WTC11 (cell line): ENCODE results near the gene NRG3.

Experiments used
- AR ChIP-seq: fragments of 250-450 bp; sonication (Bioruptor Pico); IDR thresholded peaks from 2 replicates; pipeline ENCODE4 v1.9.0; 2021; ENCODE audit warnings: mild to moderate bottlenecking
- CTCF ChIP-seq: fragments of 200-600 bp; IDR thresholded peaks from 2 replicates; pipeline ENCODE4 v1.8.0; 2022; ENCODE audit warnings: antibody characterized with exemption
- SMAD3 ChIP-seq: sonication (generic); formaldehyde crosslinking; IDR thresholded peaks from 2 replicates; pipeline ENCODE4 v1.8.0; 2022; ENCODE audit warnings: missing genetic modification reagents, mild to moderate bottlenecking, borderline replicate concordance
- SP1 ChIP-seq: sonication (generic); formaldehyde crosslinking; conservative IDR thresholded peaks from 2 replicates; pipeline ENCODE4 v1.8.1; 2022; ENCODE audit warnings: missing genetic modification reagents
- ZNF219 ChIP-seq: sonication (generic); formaldehyde crosslinking; IDR thresholded peaks from 2 replicates; pipeline ENCODE4 v1.8.0; 2023; ENCODE audit warnings: missing genetic modification reagents, mild to moderate bottlenecking, borderline replicate concordance
- TF ChIP-seq, protein P1 (sequence below): sonication (generic); formaldehyde crosslinking; IDR thresholded peaks from 2 replicates; pipeline ENCODE4 v1.8.0; 2022; ENCODE audit warnings: missing genetic modification reagents
- TF ChIP-seq, protein P2 (sequence below): sonication (generic); formaldehyde crosslinking; conservative IDR thresholded peaks from 2 replicates; pipeline ENCODE4 v1.8.1; 2022; ENCODE audit warnings: mild to moderate bottlenecking, missing genetic modification reagents

- no peak for TF ChIP-seq CTCF
- no peak for TF ChIP-seq AR (CRISPR knock-in tag)
- TF ChIP-seq ZNF219 (CRISPR knock-in tag) = no peak
- TF ChIP-seq, protein P1, sequence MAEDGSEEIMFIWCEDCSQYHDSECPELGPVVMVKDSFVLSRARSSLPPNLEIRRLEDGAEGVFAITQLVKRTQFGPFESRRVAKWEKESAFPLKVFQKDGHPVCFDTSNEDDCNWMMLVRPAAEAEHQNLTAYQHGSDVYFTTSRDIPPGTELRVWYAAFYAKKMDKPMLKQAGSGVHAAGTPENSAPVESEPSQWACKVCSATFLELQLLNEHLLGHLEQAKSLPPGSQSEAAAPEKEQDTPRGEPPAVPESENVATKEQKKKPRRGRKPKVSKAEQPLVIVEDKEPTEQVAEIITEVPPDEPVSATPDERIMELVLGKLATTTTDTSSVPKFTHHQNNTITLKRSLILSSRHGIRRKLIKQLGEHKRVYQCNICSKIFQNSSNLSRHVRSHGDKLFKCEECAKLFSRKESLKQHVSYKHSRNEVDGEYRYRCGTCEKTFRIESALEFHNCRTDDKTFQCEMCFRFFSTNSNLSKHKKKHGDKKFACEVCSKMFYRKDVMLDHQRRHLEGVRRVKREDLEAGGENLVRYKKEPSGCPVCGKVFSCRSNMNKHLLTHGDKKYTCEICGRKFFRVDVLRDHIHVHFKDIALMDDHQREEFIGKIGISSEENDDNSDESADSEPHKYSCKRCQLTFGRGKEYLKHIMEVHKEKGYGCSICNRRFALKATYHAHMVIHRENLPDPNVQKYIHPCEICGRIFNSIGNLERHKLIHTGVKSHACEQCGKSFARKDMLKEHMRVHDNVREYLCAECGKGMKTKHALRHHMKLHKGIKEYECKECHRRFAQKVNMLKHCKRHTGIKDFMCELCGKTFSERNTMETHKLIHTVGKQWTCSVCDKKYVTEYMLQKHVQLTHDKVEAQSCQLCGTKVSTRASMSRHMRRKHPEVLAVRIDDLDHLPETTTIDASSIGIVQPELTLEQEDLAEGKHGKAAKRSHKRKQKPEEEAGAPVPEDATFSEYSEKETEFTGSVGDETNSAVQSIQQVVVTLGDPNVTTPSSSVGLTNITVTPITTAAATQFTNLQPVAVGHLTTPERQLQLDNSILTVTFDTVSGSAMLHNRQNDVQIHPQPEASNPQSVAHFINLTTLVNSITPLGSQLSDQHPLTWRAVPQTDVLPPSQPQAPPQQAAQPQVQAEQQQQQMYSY (CRISPR knock-in tag) = no peak
- no peak for TF ChIP-seq SP1 (CRISPR knock-in tag)
- TF ChIP-seq SMAD3 (CRISPR knock-in tag) = no peak
- TF ChIP-seq, protein P2, sequence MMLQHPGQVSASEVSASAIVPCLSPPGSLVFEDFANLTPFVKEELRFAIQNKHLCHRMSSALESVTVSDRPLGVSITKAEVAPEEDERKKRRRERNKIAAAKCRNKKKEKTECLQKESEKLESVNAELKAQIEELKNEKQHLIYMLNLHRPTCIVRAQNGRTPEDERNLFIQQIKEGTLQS (CRISPR knock-in tag) = no peak
Observed at GRCh38 chr10:82742898-82743297, 867.9 kb downstream of the NRG3 start.
